Activated B cell treated with CpG ODN at 0.5 μM for 24 hours (primary cell): Measurements from ENCODE around the gene AK4. TPM values are rescaled to one million over a fixed set of nuclear protein-coding genes. Genes with fewer than 3 reads are reported as not detected.

ENCODE experiments used
- ATAC-seq: fragments of 200-7000 bp; cut with Tn5 transposase; one replicate; pipeline ENCODE4 v1.10.0; 2021; ENCODE audit warnings: low read depth, mild to moderate bottlenecking, moderate library complexity
- CTCF ChIA-PET: fragments of 350-600 bp; sonication (Branson Sonifier 250); formaldehyde crosslinking; loops from one replicate; lab custom pipeline; 2021; ENCODE audit warnings: antibody characterized with exemption; lab: Charles Lee
- POLR2A ChIA-PET: fragments of 350-600 bp; sonication (Branson Sonifier 250); formaldehyde crosslinking; loops from one replicate; lab custom pipeline; 2021; ENCODE audit warnings: antibody characterized with exemption; lab: Charles Lee
- DNase-seq: peaks from one replicate; pipeline ENCODE4 v3.0.0; 2022
- H3K27ac Mint-ChIP-seq: one replicate; pipeline ENCODE4 v1.8.0; 2020; ENCODE audit warnings: mixed read lengths
- H3K27me3 Mint-ChIP-seq: one replicate; pipeline ENCODE4 v1.8.0; 2021; ENCODE audit warnings: mixed read lengths
- H3K36me3 Mint-ChIP-seq: one replicate; pipeline ENCODE4 v1.8.0; 2021; ENCODE audit warnings: low read depth, mixed read lengths
- H3K4me1 Mint-ChIP-seq: one replicate; pipeline ENCODE4 v1.8.0; 2021; ENCODE audit warnings: mixed read lengths
- H3K4me3 Mint-ChIP-seq: one replicate; pipeline ENCODE4 v1.8.0; 2020; ENCODE audit warnings: mild to moderate bottlenecking, mixed read lengths
- H3K9me3 Mint-ChIP-seq: one replicate; pipeline ENCODE4 v1.8.0; 2020; ENCODE audit warnings: mixed read lengths
- intact Hi-C: fragments of 100-400 bp; cut with micrococcal nuclease; formaldehyde crosslinking; loops from one replicate; pipeline ENCODE4 v1.15.1; 2024
- total RNA-seq: library from RNA; stranded (reverse); gene quantifications from 2 replicates; pipeline ENCODE4 v1.2.3, GENCODE V29; 2022
- TF ChIP-seq, protein P1 (sequence below): fragments of 200-600 bp; IDR thresholded peaks from one replicate; pipeline ENCODE4 v1.8.0; 2022; ENCODE audit warnings: antibody characterized with exemption, mild to moderate bottlenecking

Gene AK4
- total RNA-seq, 1 donor from 2014 or later: 1.8 TPM

- TF ChIP-seq, protein P1, sequence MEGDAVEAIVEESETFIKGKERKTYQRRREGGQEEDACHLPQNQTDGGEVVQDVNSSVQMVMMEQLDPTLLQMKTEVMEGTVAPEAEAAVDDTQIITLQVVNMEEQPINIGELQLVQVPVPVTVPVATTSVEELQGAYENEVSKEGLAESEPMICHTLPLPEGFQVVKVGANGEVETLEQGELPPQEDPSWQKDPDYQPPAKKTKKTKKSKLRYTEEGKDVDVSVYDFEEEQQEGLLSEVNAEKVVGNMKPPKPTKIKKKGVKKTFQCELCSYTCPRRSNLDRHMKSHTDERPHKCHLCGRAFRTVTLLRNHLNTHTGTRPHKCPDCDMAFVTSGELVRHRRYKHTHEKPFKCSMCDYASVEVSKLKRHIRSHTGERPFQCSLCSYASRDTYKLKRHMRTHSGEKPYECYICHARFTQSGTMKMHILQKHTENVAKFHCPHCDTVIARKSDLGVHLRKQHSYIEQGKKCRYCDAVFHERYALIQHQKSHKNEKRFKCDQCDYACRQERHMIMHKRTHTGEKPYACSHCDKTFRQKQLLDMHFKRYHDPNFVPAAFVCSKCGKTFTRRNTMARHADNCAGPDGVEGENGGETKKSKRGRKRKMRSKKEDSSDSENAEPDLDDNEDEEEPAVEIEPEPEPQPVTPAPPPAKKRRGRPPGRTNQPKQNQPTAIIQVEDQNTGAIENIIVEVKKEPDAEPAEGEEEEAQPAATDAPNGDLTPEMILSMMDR: no peak
- Mint-ChIP-seq H3K4me3 (no peak overlapping the region), H3K9me3 (peaks cover 2% of the 10 kb centered on the region), H3K36me3 (no peaks in the 10 kb centered on the region), H3K27ac (no peak overlapping the region), H3K27me3 (peaks cover 6% of the 10 kb centered on the region), H3K4me1 (no peaks in the 10 kb centered on the region)
- intact Hi-C loops: no loop called here
- DNase-seq (no peak), ATAC-seq (no peak)
- ChIA-PET CTCF (no interaction called here), POLR2A (no interaction called here)
Observed at GRCh38 chr1:65189576-65190115, 41.6 kb downstream of the AK4 start.

DNA sequence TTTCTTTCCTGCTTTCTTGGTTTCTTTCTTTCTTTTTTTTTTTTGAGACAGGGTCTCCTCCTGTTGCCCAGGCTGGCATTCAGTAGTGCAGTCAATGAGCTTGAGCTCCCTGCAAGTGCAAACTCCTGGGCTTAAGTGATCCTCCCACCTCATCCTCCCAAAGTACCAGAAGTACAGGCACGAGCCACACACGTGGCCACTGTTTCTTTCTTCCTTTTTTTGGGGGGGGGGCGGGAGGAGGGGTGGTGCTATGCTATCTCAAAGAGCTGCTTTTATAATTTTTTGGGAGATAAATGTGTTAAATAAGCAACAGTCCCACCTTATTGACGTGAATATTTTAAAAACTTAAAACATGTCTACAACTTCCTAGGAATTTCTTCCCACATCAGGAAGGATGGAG lies 42.2 kb downstream of the AK4 start:
- intact Hi-C loops: no loop called here
- H3K27me3 Mint-ChIP-seq: peaks cover 6% of the 10 kb centered on the region
- ChIA-PET CTCF (no interaction called here), POLR2A (no interaction called here)
- TF ChIP-seq, protein P1: no peak
- ATAC-seq: no peak
- no peak overlapping the region for H3K27ac Mint-ChIP-seq
- H3K4me3 Mint-ChIP-seq: no peak overlapping the region
- no peaks in the 10 kb centered on the region for H3K36me3 Mint-ChIP-seq
- H3K4me1 Mint-ChIP-seq: no peaks in the 10 kb centered on the region
- DNase-seq: no peak
- peaks cover 2% of the 10 kb centered on the region for H3K9me3 Mint-ChIP-seq

GRCh38 chr1:65193129-65193695 lies 45.2 kb downstream of the AK4 start:
- H3K4me3 Mint-ChIP-seq: no peak overlapping the region
- H3K9me3 Mint-ChIP-seq: peaks cover 2% of the 10 kb centered on the region
- DNase-seq (no peak), ATAC-seq (no peak)
- ChIA-PET POLR2A (no interaction called here), CTCF (no interaction called here)
- H3K27me3 Mint-ChIP-seq: peaks cover 4% of the 10 kb centered on the region
- H3K36me3 Mint-ChIP-seq: no peaks in the 10 kb centered on the region
- H3K4me1 Mint-ChIP-seq: no peaks in the 10 kb centered on the region
- TF ChIP-seq, protein P1: no peak
- intact Hi-C loops: no loop called here
- H3K27ac Mint-ChIP-seq: no peak overlapping the region

- Mint-ChIP-seq H3K4me3 (no peak overlapping the region), H3K4me1 (no peaks in the 10 kb centered on the region), H3K36me3 (no peaks in the 10 kb centered on the region), H3K27me3 (peaks cover 2% of the 10 kb centered on the region), H3K27ac (no peak overlapping the region), H3K9me3 (peaks cover 2% of the 10 kb centered on the region)
- CTCF ChIA-PET: no interaction called here
- intact Hi-C loops: no loop called here
- no peak for ATAC-seq
- TF ChIP-seq, protein P1: no peak
- POLR2A ChIA-PET: no interaction called here
- DNase-seq: no peak
Observed at GRCh38 chr1:65195495-65196417, 47.8 kb downstream of the AK4 start.

DNA sequence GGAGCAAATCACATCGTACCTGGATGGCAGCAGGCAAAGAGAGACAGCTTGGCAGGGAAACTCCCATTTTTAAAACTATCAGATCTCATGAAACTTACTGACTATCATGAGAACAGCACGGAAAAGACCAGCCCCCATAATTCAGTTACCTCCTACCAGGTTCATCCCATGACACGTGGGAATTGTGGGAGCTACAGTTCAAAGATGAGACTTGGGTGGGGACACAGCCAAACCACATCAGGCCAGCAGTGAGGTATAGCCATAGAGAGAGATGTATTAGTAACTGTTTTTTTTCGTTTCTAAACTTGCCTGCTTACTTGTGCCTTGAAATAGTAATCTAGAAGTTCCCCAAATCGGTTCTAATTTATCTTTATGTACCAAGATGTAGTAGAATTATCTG lies 48.9 kb downstream of the AK4 start:
- peaks cover 7% of the 10 kb centered on the region for H3K27me3 Mint-ChIP-seq
- H3K36me3 Mint-ChIP-seq: no peaks in the 10 kb centered on the region
- CTCF ChIA-PET: no interaction called here
- H3K4me3 Mint-ChIP-seq: no peak overlapping the region
- no peaks in the 10 kb centered on the region for H3K9me3 Mint-ChIP-seq
- DNase-seq (no peak), ATAC-seq (no peak)
- intact Hi-C loops: no loop called here
- TF ChIP-seq, protein P1: no peak
- POLR2A ChIA-PET: no interaction called here
- no peaks in the 10 kb centered on the region for H3K4me1 Mint-ChIP-seq
- H3K27ac Mint-ChIP-seq: no peak overlapping the region
